NT2/D1 (cell line): ENCODE measurements around the gene PCSK6.

Source experiments
- DNase-seq: peaks from one replicate; pipeline ENCODE4 v3.0.0-alpha.2; 2011; ENCODE audit warnings: low read depth, low spot score
- H3K27me3 ChIP-seq: 2 replicates; pipeline ENCODE4 v1.6.0; 2011; ENCODE audit warnings: mild to moderate bottlenecking; ENCODE audit not compliant: insufficient read length, insufficient read depth
- H3K36me3 ChIP-seq: 2 replicates; pipeline ENCODE4 v1.6.1; 2011; ENCODE audit warnings: mild to moderate bottlenecking, low read length, mixed read lengths; ENCODE audit not compliant: insufficient read depth, insufficient read length
- H3K4me1 ChIP-seq: 2 replicates; pipeline ENCODE4 v1.5.1; 2011; ENCODE audit not compliant: insufficient read depth, insufficient read length
- H3K4me3 ChIP-seq: 2 replicates; pipeline ENCODE4 v1.5.1; 2011; ENCODE audit warnings: low read depth; ENCODE audit not compliant: insufficient read length
- H3K9ac ChIP-seq: 2 replicates; pipeline ENCODE4 v1.6.0; 2011; ENCODE audit warnings: low read depth; ENCODE audit not compliant: insufficient read length
- H3K9me3 ChIP-seq: 2 replicates; pipeline ENCODE4 v1.5.1; 2011; ENCODE audit warnings: mild to moderate bottlenecking, low read length; ENCODE audit not compliant: insufficient read depth
- SUZ12 ChIP-seq: IDR thresholded peaks from 2 replicates; pipeline ENCODE4 v1.6.1; 2011; ENCODE audit not compliant: insufficient read length, insufficient read depth; ENCODE audit errors: extremely low read depth
- YY1 ChIP-seq: IDR thresholded peaks from 2 replicates; pipeline ENCODE4 v1.6.1; 2011; ENCODE audit not compliant: insufficient read length, insufficient read depth
- ZNF274 ChIP-seq: IDR thresholded peaks from 2 replicates; pipeline ENCODE4 v1.6.1; 2011; ENCODE audit warnings: mild to moderate bottlenecking, low read depth, low read length

PCSK6 gene

DNA sequence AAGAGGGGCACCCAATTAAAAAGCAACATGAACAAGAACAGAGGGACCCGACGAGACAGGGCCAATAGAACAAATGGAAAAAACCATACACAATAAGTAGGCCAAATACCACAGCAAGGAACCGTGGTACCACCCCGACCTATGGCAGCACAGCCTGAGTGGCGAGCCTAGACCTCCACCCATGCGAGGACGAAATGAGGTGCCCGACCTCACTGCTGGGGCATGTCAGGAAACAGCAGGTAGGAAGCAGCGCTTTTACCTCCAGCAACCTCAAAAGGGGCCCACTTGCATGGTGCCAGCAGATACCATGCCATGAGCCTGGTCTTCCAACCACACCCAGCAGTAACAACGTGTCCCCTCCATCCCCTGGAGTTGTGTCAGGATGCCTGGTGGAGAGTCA is 77.9 kb downstream of the PCSK6 start:
- H3K9me3 ChIP-seq, result peaks cover 3% of the 10 kb centered on the region; the same call in 1 of the 2 replicates
- DNase-seq, result no peak
- H3K4me1 ChIP-seq, result peaks cover 6% of the 10 kb centered on the region
- no peaks in the 10 kb centered on the region for H3K36me3 ChIP-seq
- H3K9ac ChIP-seq, result no peak overlapping the region
- TF ChIP-seq YY1 (no peak), ZNF274 (no peak), SUZ12 (no peak)
- H3K27me3 ChIP-seq, result no peaks in the 10 kb centered on the region
- no peak overlapping the region for H3K4me3 ChIP-seq

DNA sequence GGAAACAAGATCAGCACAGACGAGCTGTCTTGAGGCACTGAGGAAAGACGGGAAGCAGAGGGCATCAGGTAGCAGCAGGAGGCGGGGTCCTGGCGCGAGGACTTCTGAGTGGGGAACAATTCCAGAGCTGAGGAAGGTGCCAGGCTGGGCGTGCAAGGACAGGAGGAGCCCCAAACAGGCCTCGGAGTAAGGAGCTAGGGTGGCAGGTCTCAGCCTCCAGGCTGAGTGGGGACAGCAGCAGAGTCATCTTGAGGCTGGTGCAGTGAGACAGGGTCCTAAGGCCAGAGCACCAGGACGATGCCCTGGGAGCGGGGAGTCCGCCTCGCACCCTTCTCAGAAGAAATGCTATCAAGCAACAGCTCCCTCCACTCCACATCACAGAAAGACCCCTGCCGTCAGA is 78.4 kb downstream of the PCSK6 start:
- H3K27me3 ChIP-seq, result no peaks in the 10 kb centered on the region
- no peaks in the 10 kb centered on the region for H3K9me3 ChIP-seq
- H3K4me1 ChIP-seq, result peaks cover 6% of the 10 kb centered on the region
- no peak for DNase-seq
- no peak overlapping the region for H3K4me3 ChIP-seq
- H3K9ac ChIP-seq, result no peak overlapping the region
- TF ChIP-seq YY1, result no peak
- no peak for TF ChIP-seq ZNF274
- no peak for TF ChIP-seq SUZ12
- H3K36me3 ChIP-seq, result no peaks in the 10 kb centered on the region

DNA sequence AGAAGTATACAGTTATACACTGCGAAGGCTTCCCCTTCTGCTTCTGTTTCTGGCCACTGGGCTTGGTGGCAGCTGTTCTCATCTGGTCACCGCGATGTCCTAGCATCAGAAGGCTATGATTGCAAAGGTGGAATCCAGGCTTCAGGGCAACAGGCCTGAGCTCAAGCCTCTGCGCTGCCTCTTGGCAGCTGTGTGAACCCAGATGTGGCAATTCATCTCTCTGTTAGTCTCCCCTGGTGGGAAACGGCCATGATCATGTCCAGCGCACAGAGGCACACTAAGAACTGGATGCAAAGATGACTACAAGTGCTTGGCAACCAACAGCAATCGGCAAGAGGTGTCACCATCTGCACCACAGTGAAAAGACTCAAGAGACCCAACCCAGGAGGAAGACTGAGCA is 78.9 kb downstream of the PCSK6 start:
- Histone ChIP-seq H3K4me1 (peaks cover 6% of the 10 kb centered on the region), H3K4me3 (no peak overlapping the region), H3K9me3 (no peaks in the 10 kb centered on the region), H3K27me3 (no peaks in the 10 kb centered on the region), H3K36me3 (no peaks in the 10 kb centered on the region), H3K9ac (no peak overlapping the region)
- no peak for DNase-seq
- no peak for TF ChIP-seq YY1
- TF ChIP-seq SUZ12, result no peak
- TF ChIP-seq ZNF274, result no peak

DNA sequence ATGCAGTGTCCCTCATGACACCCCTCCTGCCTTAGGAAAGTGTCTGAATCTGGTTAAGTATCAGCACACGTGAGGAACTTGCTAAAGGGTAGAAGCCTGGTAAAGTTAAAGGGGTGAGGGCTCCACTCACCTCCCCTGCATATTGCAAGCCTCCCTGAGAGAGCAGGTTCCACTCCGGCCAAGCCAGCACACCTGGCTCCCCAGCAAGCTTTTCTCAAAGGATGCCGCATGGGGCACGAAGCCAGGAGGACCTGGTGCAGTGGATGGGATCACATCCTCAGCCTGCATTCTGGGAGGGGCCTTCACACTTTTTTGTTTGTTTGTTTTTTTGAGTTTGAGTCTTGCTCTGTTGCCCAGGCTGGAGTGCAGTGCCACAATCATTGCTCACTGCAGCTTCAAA is 79.9 kb downstream of the PCSK6 start:
- DNase-seq, result no peak
- Histone ChIP-seq H3K4me3 (no peak overlapping the region), H3K4me1 (peaks cover 7% of the 10 kb centered on the region), H3K9ac (no peak overlapping the region), H3K27me3 (no peaks in the 10 kb centered on the region), H3K9me3 (no peaks in the 10 kb centered on the region), H3K36me3 (no peaks in the 10 kb centered on the region)
- TF ChIP-seq SUZ12, result no peak

DNA sequence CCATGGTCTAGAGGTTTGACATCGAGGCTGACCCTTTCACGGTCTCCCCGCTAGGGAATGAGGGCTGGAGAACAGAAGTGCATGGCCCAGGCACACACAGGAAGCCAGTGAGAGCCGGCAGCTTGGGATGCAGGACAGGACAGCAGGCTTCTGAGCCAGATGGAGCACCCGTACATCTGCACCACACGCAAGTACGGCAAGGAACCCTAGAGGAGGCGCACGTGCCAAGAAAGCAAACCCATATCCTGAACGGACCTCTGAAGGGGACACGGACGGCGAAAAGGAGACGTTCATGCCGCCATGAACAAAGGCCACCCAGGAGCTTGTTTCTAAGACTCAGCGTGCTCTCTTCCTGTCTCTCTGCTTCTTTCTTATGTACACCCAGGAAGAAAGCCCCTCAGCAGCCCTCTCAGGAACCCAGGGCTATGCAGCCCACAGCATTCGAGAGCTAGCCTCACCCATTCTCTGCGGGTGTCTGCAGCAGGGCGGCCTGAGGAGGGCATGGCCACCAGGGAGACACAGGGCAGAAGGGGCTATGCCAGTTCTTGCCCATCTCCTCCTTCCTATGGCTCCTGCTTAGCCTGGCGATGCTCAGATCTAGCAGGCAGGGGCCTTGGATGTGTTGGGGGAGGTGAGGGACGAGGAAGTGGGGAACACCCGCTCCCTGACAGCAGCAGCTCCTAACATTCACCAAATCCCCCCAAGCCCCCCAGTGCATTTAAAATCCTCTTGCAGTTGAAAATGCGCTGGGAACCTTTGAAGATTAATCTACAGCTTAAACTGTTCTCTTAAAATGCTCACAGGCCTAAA is 81.3 kb downstream of the PCSK6 start:
- Histone ChIP-seq H3K9me3 (no peaks in the 10 kb centered on the region), H3K4me3 (no peak overlapping the region), H3K4me1 (peaks cover 7% of the 10 kb centered on the region), H3K9ac (no peak overlapping the region), H3K36me3 (no peaks in the 10 kb centered on the region), H3K27me3 (no peaks in the 10 kb centered on the region)
- TF ChIP-seq SUZ12 (no peak), ZNF274 (no peak), YY1 (no peak)
- no peak for DNase-seq

DNA sequence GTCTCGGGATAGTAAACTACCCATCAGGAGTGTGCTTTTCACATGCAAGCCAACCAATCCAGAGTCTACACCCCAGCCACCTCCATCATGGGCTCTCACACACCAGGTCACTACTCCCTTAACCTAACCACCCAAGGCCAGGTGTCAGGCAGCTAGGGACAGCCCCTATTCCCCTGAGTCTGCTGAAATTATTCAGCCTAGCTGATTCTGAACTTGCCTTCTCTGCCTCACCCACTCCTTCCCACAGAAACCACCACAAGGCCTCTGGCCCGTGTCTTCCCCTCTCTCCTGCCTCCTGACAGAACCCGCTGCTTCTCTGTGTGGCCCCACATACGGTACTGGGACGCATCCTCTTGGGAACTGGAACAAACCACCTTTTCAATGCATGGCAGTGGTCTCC is 82.1 kb downstream of the PCSK6 start:
- H3K36me3 ChIP-seq, result no peaks in the 10 kb centered on the region
- TF ChIP-seq YY1 (no peak), ZNF274 (no peak), SUZ12 (no peak)
- H3K27me3 ChIP-seq, result no peaks in the 10 kb centered on the region
- DNase-seq, result no peak
- H3K4me1 ChIP-seq, result peaks cover 7% of the 10 kb centered on the region
- no peak overlapping the region for H3K4me3 ChIP-seq
- no peak overlapping the region for H3K9ac ChIP-seq
- no peaks in the 10 kb centered on the region for H3K9me3 ChIP-seq

DNA sequence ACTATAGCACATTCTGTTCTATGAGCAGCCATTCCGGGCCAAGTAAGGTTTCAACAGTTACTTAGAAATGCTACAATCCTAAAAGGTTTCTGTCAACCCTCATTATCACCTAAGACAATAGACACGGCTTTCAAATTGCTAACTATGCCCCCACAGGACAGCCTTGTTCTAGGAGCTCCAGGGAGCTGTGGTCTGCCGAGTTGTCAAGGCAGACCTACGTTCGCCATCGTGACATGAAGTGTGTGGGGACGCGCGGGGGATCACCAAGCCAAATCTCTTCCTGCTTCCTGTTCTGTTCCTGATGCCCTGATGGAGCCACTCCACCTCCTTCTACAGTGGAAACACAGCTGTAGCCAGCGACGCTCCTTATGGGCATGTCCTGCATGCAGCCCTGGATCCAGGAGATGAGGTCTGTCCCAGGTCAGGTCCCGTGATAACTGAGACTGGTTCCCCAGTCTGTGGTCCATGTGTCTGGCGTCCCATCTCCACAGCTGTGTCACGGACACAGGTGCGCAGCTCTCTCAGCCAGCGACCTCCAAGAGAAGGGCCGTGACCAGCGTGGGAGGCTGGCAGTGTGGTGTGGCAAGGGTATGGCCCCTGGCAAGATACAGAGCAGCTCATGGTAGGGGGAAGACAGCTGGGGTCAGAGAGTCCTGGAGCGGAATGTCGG is 82.8 kb downstream of the PCSK6 start:
- no peaks in the 10 kb centered on the region for H3K27me3 ChIP-seq
- TF ChIP-seq YY1 (no peak), ZNF274 (no peak), SUZ12 (no peak)
- no peak for DNase-seq
- H3K36me3 ChIP-seq, result no peaks in the 10 kb centered on the region
- no peaks in the 10 kb centered on the region for H3K9me3 ChIP-seq
- no peak overlapping the region for H3K9ac ChIP-seq
- H3K4me3 ChIP-seq, result no peak overlapping the region
- H3K4me1 ChIP-seq, result peaks cover 7% of the 10 kb centered on the region
